Cardiac fibroblast (primary cell): ENCODE data around the gene EVA1C.

Source experiments
- DNase-seq, 2 donors: peaks; one replicate each; pipeline versions ENCODE4 v3.0.0 to v3.0.0-alpha.2; 2010; ENCODE audit warnings: low read depth in 2 of 2
- H3K4me3 ChIP-seq, 2 donors: replicated peaks in 1 of 2; 1 replicate in 1 of 2; 2 replicates in 1 of 2; pipeline ENCODE4 v1.5.1; 2011; ENCODE audit warnings: low read depth in 2 of 2, low read length in 2 of 2, mild to moderate bottlenecking in 2 of 2, moderate library complexity in 1 of 2
- TF ChIP-seq, protein P1 (sequence below): IDR thresholded peaks from one replicate; pipeline ENCODE4 v1.5.1; 2011; ENCODE audit warnings: low read depth, mild to moderate bottlenecking, low read length, inconsistent platforms

The EVA1C gene

DNA sequence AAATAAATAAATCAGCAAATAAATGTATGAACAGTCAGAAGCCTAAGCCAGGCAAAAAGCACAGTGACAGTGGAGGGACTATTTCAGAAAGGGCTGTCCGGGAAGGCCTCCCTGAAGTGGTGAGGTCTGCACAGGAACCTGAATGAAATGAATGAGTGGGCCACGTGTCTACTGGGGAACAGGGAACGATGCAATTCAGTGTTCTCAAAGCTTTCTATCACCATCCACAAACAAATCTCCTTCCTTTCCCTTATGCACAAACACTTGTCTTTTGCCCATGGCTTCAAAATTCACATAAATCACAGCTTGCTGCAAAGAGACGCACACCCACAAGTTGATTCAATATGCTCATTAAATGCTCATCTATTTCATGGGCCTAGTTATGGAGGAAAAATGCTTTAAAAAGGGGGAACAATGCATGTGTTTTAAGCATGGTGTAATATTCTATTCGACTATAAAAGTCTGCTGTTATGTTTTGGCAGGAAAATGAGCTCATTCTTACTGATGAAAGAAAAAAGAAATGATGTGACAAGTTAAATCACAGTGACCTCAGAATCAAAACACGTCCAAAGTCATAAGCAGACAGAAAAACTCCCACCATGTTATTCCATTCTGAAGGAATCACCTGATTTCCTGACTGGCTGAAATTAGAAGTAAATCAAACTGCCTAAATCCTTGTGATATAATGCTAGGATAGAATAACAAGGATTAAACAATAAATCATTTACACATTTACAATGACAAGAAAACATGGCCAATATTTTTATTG lies 41.3 kb upstream of the EVA1C start:
- peak; percentile 14 to 56 for DNase-seq
- TF ChIP-seq, protein P1, sequence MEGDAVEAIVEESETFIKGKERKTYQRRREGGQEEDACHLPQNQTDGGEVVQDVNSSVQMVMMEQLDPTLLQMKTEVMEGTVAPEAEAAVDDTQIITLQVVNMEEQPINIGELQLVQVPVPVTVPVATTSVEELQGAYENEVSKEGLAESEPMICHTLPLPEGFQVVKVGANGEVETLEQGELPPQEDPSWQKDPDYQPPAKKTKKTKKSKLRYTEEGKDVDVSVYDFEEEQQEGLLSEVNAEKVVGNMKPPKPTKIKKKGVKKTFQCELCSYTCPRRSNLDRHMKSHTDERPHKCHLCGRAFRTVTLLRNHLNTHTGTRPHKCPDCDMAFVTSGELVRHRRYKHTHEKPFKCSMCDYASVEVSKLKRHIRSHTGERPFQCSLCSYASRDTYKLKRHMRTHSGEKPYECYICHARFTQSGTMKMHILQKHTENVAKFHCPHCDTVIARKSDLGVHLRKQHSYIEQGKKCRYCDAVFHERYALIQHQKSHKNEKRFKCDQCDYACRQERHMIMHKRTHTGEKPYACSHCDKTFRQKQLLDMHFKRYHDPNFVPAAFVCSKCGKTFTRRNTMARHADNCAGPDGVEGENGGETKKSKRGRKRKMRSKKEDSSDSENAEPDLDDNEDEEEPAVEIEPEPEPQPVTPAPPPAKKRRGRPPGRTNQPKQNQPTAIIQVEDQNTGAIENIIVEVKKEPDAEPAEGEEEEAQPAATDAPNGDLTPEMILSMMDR = no peak

DNA sequence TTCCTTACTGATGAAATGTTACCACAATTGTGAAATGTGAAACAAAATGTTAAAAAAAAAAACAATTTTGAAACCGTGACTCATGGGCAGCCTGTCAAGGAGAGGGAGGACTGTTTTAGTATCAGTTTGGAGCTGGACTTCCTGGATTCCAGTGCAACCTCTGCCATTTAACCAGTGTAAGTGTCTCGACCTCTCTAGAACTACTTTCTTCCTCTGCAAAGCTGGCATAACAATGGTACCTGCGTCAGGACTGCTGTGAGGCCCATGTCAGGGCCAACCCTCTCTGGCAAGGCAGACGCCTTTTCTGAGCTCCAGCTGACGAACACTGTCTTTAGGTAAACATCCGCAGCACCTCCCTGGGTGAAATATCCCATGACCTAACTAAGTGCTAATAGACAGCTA lies 40.6 kb upstream of the EVA1C start:
- TF ChIP-seq, protein P1 = no peak
- peak; percentile 88 to 90 for DNase-seq
- peak overlapping the region in 1 of 2 donors; percentile 9 for H3K4me3 ChIP-seq

More for the DNA sequence above, 41.3 kb upstream of the EVA1C start:
- no peak overlapping the region for H3K4me3 ChIP-seq

DNA sequence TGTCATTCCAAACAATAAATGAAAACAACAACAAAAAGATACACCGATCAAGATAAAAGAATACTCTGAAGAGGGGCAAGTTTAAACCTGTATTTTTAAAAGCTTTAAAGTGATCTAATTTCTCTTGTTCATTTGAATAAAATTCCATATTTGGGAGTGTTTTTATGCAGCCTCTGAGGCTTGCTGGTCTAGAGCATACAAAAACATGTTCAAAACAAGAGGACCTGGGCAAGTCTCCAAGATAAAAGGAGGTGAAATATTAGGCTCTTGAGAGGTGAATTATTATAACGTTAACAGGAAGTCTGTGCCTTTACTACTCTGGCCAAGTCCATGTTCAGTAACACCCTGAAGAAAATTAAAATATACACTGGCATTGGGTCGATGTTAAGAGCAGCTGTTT lies 39.8 kb upstream of the EVA1C start:
- no peak overlapping the region for H3K4me3 ChIP-seq
- DNase-seq = peak; percentile 26 to 58

DNA sequence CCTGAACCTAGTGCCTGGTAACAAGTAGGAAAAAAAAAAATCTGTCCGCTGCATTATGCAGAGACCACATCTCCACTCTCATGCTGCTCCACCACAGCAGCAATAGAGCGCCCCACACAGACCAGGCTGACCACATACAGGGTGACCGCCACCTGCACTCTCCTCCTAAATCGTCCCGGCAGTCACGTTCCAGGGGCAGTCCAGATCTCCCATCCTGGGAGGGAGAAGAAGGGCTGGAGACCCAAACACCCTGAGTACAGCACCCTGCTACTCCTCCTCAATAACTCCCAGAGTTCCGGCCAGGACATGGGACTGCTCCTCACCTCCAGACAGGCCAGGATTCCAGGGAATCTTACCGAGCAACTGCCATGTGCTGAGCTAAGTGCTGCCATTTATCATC lies 35.0 kb upstream of the EVA1C start:
- TF ChIP-seq, protein P1 = no peak
- no peak overlapping the region for H3K4me3 ChIP-seq
- no peak for DNase-seq

More for the DNA sequence above, 39.8 kb upstream of the EVA1C start:
- TF ChIP-seq, protein P1 = no peak

DNA sequence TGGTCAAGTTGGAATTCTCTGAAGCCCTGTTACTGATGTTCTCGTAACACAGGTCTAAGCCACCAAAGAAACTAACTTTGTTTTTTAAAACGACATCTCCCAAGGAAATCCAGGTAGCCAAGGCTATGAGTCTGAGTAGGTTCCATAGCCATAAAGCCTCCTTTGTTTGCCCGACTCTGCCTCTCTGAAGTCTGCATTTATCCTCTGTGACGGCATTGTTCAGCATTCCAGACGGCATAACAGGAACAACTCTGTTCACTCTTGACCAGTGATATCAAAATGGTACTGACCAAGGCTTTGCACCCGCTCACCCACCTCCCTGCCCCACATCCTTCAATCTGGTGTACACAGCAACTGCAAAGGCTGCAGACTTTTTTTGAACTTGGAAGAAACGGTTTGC lies 34.5 kb upstream of the EVA1C start:
- TF ChIP-seq, protein P1 = no peak
- H3K4me3 ChIP-seq = no peak overlapping the region
- no peak for DNase-seq

DNA sequence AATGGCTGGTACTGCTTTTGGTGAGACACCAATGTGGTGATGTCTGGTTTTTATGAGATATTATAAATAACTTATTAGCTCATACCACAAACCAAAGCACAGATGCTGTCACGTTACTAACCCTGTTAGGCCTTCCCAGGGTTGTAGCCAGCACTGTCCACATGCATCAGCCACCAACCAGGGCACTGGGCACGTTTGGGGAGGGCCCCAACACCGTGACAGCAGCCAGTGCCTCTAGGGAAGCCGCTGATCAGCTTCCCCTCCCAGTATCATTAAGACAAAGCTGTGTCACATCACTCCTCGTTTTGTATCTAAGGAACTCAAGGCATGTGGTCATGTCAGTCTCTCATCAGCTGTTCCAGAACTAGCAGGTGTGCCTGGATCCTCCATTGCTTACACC lies 33.5 kb upstream of the EVA1C start:
- no peak for DNase-seq
- no peak overlapping the region for H3K4me3 ChIP-seq
- TF ChIP-seq, protein P1 = no peak
